Head of caudate nucleus (tissue), 42 donors: ENCODE measurements around the gene KCNF1.

Source experiments
- DNase-seq, 42 donors: peaks; one replicate each; pipeline versions ENCODE4 v3.0.0 to v3.0.0-alpha.2; 2020 to 2021; ENCODE audit warnings: mixed read lengths in 7 of 42
- intact Hi-C: fragments of 100-400 bp; cut with DNase I; formaldehyde crosslinking; loops from one replicate; pipeline ENCODE4 v1.15.0; 2022

The KCNF1 gene

GRCh38 chr2:10878268-10878915, 33.3 kb upstream of the KCNF1 start:
- intact Hi-C loops, result no loop called here
- DNase-seq, result peak in 4 of 42 donors; percentile 5 to 37 (median 22)

DNA sequence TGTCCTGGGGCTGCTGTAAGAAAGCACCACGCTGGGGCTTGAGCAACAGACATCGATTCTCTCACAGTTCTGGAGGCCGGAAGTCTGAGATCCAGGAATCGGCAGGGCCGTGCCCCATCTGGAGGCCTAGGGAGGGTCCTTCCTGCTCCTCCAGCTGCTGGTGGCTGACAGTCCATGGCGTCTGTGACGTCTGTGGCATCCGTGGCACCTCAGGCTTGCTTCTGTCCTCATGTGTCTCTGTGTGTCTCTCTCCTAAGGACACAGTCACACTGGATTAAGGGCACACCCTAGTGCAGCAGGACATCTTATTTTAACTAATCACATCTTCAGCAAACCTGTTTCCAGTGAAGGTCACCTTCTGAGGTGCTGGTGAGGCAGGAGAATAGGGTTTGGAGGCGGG, 32.6 kb upstream of the KCNF1 start:
- peak in 3 of 42 donors; percentile 2 to 37 (median 5) for DNase-seq
- intact Hi-C loops, result no loop called here

DNA sequence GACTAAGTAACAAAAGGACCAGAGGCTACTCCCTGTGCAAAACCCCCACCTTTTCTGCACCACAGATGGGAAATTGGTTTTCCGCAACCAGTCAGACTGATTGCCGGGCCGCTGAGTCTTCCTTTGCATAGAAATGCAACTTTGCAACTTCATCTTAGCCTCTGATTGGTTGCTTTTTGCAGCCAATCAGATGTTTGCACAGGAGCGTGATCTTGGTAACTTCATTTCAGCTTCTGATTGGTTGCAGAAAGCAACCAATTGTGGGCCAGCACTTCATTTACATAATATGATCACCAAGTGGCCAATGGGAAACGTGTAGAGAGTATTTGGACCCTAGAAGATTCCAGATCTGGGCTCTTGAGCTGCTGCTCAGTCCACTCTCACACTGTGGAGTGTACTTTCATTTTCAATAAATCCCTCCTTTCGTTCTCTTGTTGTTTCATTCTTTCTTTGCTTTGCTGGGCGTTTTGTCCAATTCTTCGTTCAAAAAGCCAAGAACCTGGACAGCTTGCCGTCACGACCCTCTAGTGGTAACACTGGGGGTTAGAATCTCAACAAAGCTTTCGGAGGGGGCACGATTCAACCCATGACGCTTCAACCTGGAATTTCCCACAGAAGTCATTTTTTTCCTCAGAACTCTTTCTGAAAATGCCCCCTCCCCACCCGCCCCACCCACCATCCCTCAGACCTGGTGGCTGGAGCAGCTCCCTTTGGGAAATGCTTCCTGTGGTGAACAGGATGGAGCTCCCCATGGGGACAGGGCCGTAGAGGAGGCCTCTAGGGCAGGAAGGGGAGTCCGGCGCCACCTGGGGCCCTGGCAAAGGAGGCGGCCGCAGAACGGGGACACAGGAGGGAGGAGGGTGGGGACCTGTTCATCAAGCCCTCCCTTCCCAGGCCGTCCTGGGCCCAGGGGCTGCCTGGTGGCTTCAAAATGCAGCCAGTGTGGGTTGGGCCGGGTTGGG, 31.8 kb upstream of the KCNF1 start:
- intact Hi-C loops, result no loop called here
- DNase-seq, result peak in 2 of 42 donors; percentile 4 to 18

DNA sequence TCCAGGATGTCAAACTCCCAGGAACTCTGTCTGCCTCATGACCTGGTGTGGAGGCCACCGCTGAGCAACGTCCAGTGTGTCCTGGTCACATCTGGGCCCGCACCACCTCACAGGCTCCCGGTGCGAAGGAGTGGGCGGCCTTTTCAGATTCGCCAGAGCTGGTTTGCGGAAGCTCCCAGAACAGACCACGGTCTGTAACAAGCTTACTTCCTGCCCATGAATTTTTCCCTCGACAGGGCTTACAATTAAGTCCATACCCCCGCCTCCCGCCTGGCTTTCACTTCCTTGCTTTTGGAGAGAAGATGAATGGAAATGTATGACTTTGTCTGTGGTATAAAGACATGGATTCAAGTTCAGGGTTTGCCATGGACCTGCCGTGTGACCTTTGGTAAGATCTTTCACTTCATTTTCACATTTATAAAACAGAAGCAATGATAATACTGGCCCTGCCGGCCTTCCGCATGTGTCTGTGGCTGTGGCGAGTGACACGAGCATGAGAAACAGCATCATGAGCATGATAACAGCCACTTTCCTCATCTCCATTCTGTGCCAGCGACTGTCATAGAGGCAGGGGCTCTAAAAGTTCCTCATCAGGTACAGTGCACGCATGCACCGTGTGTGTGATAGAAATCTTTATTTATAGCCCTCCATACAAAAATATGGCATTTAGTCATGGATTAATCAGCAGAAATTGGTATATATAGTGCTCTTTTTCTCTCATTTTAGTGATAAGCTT, 31.0 kb upstream of the KCNF1 start:
- peak in 4 of 42 donors; percentile 8 to 40 (median 26) for DNase-seq
- intact Hi-C loops, result no loop called here

DNA sequence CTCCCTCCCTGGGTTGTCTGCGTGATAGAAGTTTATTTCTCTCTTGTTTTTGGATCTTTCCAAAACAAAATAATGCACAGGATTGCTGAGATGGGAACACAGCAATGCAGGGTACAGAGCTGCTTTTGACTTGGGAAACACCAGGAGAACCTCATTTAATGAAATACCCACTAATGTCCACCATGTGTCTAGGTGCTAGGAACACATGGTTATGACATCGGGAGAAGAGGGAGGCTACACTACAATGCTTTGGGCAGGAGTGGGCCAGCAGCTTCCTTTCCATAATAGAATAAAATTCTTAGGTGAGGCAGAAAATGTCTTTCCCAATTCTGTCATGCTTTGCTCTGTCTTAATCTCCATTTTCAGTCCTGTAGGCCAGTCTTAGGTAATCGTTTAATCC, 29.2 kb upstream of the KCNF1 start:
- DNase-seq, result peak in 1 of 42 donors; percentile 3
- intact Hi-C loops, result no loop called here

GRCh38 chr2:10883066-10883465, 28.7 kb upstream of the KCNF1 start:
- intact Hi-C loops, result no loop called here
- DNase-seq, result peak in 4 of 42 donors; percentile 20 to 41 (median 23)

GRCh38 chr2:10883801-10884478, 27.8 kb upstream of the KCNF1 start:
- intact Hi-C loops, result no loop called here
- DNase-seq, result peak in 22 of 42 donors; percentile 24 to 71 (median 44)

DNA sequence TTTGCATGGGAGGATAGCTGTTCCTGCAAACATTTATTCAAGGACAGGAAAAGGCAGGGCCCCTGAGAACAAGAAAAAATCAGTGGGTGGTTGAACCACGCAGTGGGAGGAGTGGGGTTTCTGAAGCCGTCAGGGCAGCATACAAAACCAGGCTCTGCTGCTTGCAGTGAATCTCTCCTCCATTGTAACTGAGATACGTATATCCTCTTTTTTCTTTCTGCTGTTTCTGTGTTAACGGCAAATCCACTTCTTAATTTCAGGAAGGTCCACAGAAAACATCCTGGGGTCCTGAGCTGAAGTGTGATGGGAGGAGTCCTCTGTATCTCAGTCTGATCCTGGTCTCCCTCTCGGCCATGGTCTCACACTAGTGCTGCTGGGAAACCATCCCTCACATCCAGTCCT, 27.2 kb upstream of the KCNF1 start:
- intact Hi-C loops, result no loop called here
- peak in 33 of 42 donors; percentile 33 to 76 (median 53) for DNase-seq

DNA sequence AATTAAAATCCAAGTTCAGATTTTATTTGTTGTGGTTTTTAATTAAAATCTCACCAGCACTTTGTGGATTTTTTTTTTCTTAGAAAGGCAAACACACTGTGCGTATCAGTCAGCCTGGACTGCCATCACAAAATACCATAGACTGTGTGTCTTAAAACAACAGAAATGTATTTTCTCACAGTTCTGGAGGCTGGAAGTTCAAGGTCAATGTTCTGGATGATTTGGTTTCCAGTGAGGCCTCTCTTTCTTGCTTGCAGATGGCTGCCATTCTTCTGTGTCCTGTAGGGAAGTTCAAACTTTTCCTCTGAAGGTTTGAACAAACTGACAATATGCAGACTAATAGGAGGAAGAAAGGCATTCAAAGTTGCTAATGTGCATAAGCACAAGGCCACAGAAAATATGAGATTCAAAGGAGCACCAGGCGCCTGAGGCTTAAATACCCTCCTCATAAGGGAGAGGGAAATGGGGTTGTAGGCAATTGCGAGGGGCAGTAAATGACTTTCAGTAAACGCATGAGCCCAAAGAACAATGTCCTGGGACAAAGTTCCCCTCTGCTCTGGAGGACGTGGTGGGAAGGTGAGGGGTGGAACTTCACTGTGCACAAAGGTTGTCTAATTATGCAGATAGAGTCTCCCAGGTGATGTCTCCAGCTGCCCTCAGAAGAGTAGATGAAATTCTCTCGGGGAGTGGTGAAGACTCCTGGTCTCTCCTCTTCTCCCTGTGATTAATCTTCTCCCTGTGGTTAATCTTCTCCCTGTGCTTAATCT, 26.5 kb upstream of the KCNF1 start:
- peak in 4 of 42 donors; percentile 7 to 23 (median 16) for DNase-seq
- intact Hi-C loops, result no loop called here

DNA sequence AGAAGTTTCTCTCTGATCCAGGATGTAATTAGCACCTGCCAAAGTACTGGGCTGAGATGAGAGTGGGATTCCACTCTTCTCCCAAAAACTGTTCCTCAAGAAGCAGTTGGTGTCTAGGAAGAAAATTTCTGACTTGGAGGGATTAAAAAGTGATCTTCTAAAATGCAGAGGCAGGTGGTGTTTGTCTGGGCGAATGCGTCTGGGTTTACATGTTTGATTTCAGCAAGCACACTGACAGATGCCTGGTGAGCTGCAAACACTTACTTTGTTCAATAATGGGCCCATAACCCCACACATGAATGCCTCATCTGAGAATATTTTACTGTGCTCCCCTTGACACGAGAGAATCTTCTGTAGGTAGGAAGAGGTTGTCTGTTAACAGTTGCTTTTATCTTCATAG, 24.3 kb upstream of the KCNF1 start:
- intact Hi-C loops, result no loop called here
- peak in 2 of 42 donors; percentile 7 for DNase-seq

DNA sequence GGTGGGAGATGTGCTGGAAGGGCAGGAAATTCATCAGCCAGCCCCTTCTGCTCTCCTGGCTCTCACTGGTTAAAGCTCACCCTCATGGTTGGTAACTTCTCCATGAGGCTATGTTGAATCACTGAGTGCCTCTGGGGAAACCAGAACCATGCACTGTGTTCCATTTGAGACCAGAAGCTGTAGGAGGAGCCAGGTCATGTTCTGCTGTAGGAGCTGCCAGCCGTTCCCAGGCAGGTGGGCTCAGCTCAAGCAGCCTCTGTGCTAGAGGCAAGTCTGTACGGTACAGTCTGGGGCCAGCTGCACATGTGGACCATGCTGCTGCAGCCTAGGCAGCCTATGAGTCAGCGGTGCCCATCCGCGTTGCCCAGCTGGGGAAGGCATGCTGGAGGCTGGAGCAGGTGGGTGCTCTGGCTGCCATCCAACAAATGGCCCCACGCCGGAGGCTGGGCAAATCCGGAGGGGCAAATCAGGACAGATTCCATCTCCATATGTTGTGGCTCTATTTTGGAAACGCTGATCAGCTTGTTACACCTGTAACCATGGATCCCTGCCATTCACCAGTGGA, 22.0 kb upstream of the KCNF1 start:
- DNase-seq, result peak in 7 of 42 donors; percentile 25 to 53 (median 30)
- intact Hi-C loops, result no loop called here

DNA sequence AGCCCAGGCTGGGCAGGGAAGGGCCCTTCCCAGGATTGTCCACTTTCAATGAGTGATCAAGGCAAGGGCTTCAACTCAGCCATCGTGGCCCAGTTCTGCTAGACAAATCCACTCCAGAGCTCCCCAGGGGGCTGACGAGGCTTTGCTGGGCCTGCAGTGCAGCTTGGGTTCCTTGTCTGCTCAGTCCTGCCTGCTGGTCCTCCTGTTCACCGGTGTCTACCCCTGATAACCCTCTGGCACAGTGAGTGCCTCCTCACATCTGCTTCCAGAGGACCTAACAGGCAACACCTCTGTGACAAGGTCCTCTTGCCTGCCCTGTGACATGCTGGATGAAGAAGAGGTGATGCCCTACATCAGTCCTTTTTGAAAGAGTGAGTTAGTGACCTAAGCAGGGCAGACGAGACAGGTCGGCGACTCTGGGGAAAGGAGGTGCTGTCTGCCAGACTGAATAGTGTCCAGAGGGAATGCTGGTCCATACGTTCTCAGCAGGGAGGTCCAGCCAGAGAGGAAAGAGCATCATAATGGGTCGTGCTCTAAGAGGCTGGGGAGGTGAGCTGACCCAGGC, 20.9 kb upstream of the KCNF1 start:
- peak in 4 of 42 donors; percentile 12 to 34 (median 17) for DNase-seq
- intact Hi-C loops, result no loop called here

DNA sequence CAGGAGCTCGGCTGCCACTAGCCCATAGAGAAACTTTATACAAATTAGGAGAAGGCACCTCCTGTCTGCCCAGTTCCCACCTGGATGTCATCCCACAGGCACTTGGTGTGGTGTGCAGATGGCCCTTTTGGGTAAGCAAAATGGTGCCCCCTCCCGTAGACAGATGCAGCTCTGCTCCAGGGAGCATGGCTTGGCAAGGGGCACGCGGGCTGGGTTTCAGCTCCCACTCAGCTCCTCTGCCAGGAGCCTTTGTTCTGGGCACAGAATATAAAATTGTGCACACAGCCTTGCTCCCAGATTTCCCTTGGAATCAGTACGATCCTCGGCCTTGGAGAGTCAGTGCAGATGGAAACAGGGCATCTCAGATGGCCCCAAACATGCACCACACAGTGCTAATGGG, 20.3 kb upstream of the KCNF1 start:
- intact Hi-C loops, result no loop called here
- DNase-seq, result peak in 4 of 42 donors; percentile 27 to 45 (median 29)

DNA sequence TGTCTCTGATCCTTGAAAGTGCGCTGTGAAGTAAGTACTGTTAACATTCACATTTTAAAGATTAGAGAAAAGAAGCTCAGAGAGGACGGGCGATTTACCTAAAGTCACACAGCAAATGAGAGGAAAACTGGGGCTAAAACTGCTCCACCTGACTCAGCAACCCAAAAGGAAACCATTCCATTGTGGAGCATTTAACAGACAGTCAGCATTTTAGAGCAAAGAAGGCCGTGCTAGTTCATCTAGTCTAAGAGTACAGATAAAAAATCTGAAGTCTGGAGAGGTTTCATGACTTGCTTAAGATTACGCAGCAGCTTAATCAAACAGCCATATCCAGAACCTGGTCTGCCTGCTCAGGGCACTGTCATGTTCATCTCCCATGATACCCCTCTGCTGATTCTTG, 19.9 kb upstream of the KCNF1 start:
- DNase-seq, result peak in 1 of 42 donors; percentile 7
- intact Hi-C loops, result no loop called here

DNA sequence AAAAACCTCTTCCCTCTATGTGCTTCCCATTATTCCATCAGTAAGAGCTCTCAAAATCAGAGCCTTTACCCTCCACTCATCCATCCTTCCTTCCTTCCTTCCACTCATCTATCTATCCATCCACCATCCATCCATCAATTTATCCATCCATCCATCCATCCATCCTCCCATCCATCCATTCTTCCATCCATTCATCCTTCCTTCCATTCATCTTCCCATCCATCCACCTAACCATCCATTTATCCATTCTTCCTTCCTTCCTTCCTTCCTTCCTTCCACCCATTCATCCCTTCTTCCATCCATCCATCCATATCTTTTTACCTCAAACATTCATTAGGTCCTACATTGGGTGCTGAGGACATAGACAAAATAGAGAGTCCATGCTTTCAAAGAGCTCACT, 19.4 kb upstream of the KCNF1 start:
- DNase-seq, result no peak
- intact Hi-C loops, result no loop called here

- peak in 4 of 42 donors; percentile 6 to 21 (median 16) for DNase-seq
- intact Hi-C loops, result no loop called here
Observed at GRCh38 chr2:10892796-10893350, 18.9 kb upstream of the KCNF1 start.

DNA sequence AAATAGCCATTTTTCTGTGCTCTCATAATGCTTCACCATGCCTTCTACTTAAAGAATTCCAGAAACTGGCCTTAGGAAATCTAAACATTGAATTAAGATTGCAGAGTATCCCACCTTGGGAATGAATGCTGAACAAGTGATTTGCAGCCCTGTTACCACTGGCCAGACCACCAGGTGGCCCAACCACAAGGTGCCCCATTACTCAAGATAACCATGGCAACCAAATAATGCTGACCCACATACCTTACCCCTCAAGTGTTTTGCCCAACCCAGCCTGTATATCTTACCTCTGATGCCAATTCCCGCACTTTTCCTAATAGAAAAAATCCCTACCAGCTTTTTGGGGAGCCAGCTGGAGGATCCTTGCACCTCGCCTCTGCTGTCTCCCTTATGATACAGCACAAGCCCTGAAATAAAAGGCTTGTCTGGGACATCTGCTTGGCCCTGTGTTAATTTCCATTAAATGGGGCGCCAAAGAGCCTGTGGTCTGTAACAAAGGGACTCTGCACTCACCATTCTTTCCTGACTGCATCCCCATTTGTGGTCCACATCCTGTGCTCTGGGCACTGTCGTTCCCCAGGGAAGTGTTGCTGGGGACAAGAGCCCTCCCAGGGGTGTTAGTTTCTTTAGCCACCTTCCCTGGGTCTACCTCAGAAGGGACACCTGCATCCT, 17.3 kb upstream of the KCNF1 start:
- DNase-seq, result peak in 3 of 42 donors; percentile 3 to 18 (median 4)
- intact Hi-C loops, result no loop called here
